Measurements from ENCODE around the gene MKS1. TPM values are rescaled to one million over a fixed set of nuclear protein-coding genes. Genes with fewer than 3 reads are reported as not detected.

Gene MKS1
- total and polyA plus RNA-seq, 2 donors (not counting 3 experiments of a cell fraction or from before 2014, with no cell fraction given): 12.2 to 13.2 TPM

GRCh38 chr17:58235821-58236220, 16.8 kb upstream of the MKS1 start:
- Histone ChIP-seq H3K36me3 (ENCODE audit: control insufficient read depth in 2 of 2, extremely low read depth in 1 of 2, insufficient read depth in 2 of 2, low read length in 2 of 2) (no peaks in the 10 kb centered on the region), H4K20me1 (replicated peaks; ENCODE audit: control insufficient read depth, extremely low read depth, insufficient read depth, low read length) (no peaks in the 10 kb centered on the region), H3K9me3 (replicated peaks; ENCODE audit: control insufficient read depth, insufficient read depth, low read length) (no peaks in the 10 kb centered on the region), H3K9ac (replicated peaks; ENCODE audit: extremely low read depth, insufficient read depth, low read length) (no peak overlapping the region), H3K27me3 (ENCODE audit: control insufficient read depth in 2 of 2, insufficient read depth in 2 of 2, low read length in 2 of 2) (peaks cover 10 to 21% of the 10 kb centered on the region in 2 experiments), H3K79me2 (ENCODE audit: control insufficient read depth, insufficient read depth, low read length) (no peaks in the 10 kb centered on the region), H3K4me3 (replicated peaks in 1 of 3; ENCODE audit: insufficient read depth in 1 of 3, low read depth in 1 of 3, low read length in 3 of 3) (no peak overlapping the region), H3K4me1 (ENCODE audit: control insufficient read depth, extremely low read depth, insufficient read depth, low read length) (no peaks in the 10 kb centered on the region), H3K4me2 (ENCODE audit: insufficient read depth, low read length) (no peak overlapping the region), H3K27ac (ENCODE audit: insufficient read depth, low read depth, low read length) (no peak overlapping the region), H3K9me1 (replicated peaks; ENCODE audit: control insufficient read depth, extremely low read depth, insufficient read depth, low read length) (no peaks in the 10 kb centered on the region), H2AFZ (ENCODE audit: low read depth, low read length) (no peak overlapping the region)
- no TSS peak for BruUV-seq (replicated peaks)
- dilution Hi-C loops (cut with MboI; ENCODE audit: extremely low pct_ligation_motif_present, low sequenced_read_pairs): no loop called here
- no peak for TF ChIP-seq POLR2A (IDR thresholded peaks at IDR 0.05; ENCODE audit: low read depth, low read length)
- TF ChIP-seq FOS (IDR thresholded peaks at IDR 0.05; ENCODE audit: borderline replicate concordance, insufficient read depth, low read length): no peak
- POLR2A ChIA-PET: no interaction called here
- CTCF ChIA-PET: interaction anchor here (0.7 to 4.4 kb wide), 4 partner anchors 11 to 1093 kb away, joined by 3 to 30 read pairs (median 3); no protein-coding TSS in a partner anchor
- intact Hi-C loops (cut with micrococcal nuclease): no loop called here
- FAIRE-seq: no peak
- no peak for DNase-seq (ENCODE audit: low read depth, low spot score)

GRCh38 chr17:58234512-58234911, 15.5 kb upstream of the MKS1 start:
- ChIA-PET CTCF (no interaction called here), POLR2A (no interaction called here)
- H3K4me2 ChIP-seq (ENCODE audit: insufficient read depth, low read length): no peak overlapping the region
- DNase-seq (ENCODE audit: low read depth, low spot score): no peak
- no peaks in the 10 kb centered on the region for H3K9me1 ChIP-seq (replicated peaks; ENCODE audit: control insufficient read depth, extremely low read depth, insufficient read depth, low read length)
- H4K20me1 ChIP-seq (replicated peaks; ENCODE audit: control insufficient read depth, extremely low read depth, insufficient read depth, low read length): no peaks in the 10 kb centered on the region
- H3K9me3 ChIP-seq (replicated peaks; ENCODE audit: control insufficient read depth, insufficient read depth, low read length): no peaks in the 10 kb centered on the region
- H3K9ac ChIP-seq (replicated peaks; ENCODE audit: extremely low read depth, insufficient read depth, low read length): no peak overlapping the region
- no peaks in the 10 kb centered on the region for H3K36me3 ChIP-seq (ENCODE audit: control insufficient read depth in 2 of 2, extremely low read depth in 1 of 2, insufficient read depth in 2 of 2, low read length in 2 of 2)
- H3K4me3 ChIP-seq (replicated peaks in 1 of 3; ENCODE audit: insufficient read depth in 1 of 3, low read depth in 1 of 3, low read length in 3 of 3): no peak overlapping the region
- dilution Hi-C loops (cut with MboI; ENCODE audit: extremely low pct_ligation_motif_present, low sequenced_read_pairs) (no loop called here), intact Hi-C loops (cut with micrococcal nuclease) (no loop called here)
- H2AFZ ChIP-seq (ENCODE audit: low read depth, low read length): no peak overlapping the region
- H3K79me2 ChIP-seq (ENCODE audit: control insufficient read depth, insufficient read depth, low read length): no peaks in the 10 kb centered on the region
- H3K27me3 ChIP-seq (ENCODE audit: control insufficient read depth in 2 of 2, insufficient read depth in 2 of 2, low read length in 2 of 2): peaks cover 11 to 17% of the 10 kb centered on the region in 2 experiments
- BruUV-seq (replicated peaks): no TSS peak
- FAIRE-seq: no peak
- H3K27ac ChIP-seq (ENCODE audit: insufficient read depth, low read depth, low read length): no peak overlapping the region
- no peaks in the 10 kb centered on the region for H3K4me1 ChIP-seq (ENCODE audit: control insufficient read depth, extremely low read depth, insufficient read depth, low read length)
- TF ChIP-seq GATA2 (IDR thresholded peaks at IDR 0.05; ENCODE audit: insufficient read depth, insufficient read length, low read depth, low read length) (no peak), POLR2A (IDR thresholded peaks at IDR 0.05; ENCODE audit: low read depth, low read length) (no peak), MAX (IDR thresholded peaks at IDR 0.05; ENCODE audit: insufficient read depth, insufficient read length) (no peak), POLR2AphosphoS5 (IDR thresholded peaks at IDR 0.05; ENCODE audit: insufficient read depth, low read depth, low read length) (no peak)
